NCI-H345 treated with DMSO at 0.1 percent for 48 hours (cell line): Measurements from ENCODE around the gene EZH1.
"Not testable (repeated sequence)": the region's sequence is repeated elsewhere in the genome, so short reads cannot be mapped to it uniquely, and the experiment has no call there.

ENCODE experiments used
- DNase-seq: peaks from one replicate; lab custom pipeline; 2025; ENCODE audit not compliant: unreplicated experiment; lab: John Stamatoyannopoulos, UW

The EZH1 gene

DNA sequence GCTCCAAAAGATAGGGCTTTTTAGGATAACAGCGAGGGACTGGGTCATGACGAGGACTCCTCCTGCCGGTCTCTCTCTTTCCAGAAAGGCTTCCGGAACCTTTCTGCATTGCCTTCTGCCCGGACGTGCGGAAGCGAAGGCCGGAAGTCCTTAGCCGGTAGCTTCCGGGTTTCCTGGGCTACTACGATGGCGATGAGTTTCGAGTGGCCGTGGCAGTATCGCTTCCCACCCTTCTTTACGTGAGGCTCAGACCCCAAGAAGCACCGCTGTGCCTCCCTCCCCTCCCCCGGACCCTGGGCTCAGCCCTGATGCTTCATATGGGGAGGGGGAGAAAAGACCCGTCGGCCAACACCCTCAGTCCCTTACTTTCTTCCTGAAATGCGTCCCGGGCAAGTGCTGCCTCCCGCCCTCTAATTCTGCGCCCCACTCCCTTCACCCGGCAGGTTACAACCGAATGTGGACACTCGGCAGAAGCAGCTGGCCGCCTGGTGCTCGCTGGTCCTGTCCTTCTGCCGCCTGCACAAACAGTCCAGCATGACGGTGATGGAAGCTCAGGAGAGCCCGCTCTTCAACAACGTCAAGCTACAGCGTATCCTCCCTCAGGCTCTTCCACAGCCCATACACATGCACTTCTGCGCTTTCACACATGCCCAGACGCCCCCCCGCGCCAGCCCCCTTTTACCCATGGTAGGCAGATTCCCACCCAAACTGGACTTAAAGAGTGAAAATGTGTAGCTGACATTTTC lies 28.6 kb upstream of the EZH1 start, which contains the start of gene VPS25:
VPS25 (plus strand) TSS at position 160 of the 746 bp plus-strand sequence; CDS start at position 187, 27 bp downstream.
- peak; percentile 70 for DNase-seq

DNA sequence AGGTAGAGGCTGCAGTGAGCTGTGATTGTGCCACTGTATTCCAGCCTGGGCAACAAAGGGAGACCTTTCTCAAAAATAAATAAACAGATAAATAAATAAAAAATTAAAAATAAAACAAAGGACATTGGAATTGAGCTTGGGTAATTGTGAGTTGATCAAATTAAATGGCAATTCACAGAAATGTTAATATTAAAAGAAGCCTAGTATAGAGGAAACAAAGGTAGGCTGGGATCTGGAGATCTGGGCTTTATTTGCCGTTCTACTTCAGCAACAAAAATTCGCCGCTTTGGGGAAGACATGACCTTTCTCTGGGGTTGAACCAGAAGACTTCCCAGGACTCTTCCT lies 28.1 kb upstream of the EZH1 start:
- no peak for DNase-seq

DNA sequence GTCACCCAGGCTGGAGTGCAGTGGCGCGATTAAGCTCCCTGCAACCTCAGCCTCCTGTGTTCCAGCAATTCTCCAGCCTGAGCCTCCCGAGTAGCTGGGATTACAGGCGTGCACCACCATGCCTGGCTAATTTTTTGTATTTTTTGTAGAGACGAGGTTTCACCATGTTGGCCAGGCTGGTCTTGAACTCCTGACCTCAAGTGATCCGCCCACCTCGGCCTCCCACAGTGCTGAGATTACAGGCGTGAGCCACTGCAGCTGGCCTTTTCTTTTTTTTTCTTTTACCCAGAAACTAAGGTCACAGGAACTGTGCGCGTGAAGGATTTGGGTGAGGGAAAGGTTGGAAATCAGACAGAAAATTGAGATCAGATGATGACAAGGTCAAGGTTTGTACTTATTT lies 25.1 kb upstream of the EZH1 start:
- DNase-seq, result not testable (repeated sequence)

DNA sequence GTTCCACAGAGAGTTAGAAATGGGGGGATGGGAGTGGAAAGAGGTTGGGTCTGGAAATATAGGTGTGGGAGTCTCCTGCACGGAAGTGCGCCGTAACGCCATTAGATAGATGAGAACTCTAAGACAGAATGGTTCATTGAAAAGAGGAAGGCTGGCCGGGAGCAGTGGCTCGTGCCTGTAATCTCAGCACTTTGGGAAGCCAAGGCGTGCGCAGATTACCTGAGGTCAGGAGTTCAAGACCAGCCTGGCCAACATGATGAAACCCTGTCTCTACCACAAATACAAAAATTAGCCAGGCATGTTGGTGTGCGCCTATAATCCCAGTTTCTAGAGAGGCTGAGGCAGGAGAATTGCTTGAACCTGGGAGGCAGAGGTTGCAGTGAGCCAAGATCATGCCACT lies 23.2 kb upstream of the EZH1 start:
- not testable (repeated sequence) for DNase-seq

DNA sequence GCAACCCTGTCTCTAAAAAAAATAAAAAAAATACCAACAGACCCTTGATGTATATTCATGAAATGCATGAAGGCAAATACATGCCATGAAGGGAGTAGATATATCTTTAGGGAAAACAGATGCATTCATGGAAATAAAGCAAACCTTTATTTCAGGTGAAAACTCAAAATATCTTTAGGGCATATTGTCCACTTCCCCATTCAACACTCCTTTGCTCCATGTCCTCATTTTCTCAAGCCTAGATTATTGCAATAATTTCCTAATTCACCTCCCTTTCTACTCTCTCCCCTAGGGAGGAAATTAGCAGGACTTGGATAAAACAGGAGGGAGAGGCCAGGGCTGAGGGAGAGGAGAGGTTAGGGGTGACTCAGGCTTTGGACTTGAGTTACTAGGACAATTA lies 22.7 kb upstream of the EZH1 start:
- no peak for DNase-seq

DNA sequence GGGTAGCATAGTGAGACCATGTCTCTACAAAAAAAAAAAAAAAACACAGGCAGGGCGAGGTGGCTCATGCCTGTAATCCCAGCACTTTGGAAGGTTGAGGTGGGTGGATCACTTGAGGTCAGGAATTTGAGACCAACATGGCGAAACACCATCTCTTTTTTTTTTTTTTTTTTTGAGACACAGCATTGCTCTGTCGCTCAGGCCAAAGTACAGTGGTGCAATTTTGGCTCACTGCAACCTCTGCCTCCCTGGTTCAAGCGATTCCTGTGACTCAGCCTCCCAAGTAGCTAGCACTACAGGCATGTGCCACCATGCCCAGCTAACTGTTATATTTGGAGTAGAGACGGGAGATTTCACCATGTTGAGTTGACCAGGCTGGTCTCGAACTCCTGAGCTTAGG lies 21.3 kb upstream of the EZH1 start:
- DNase-seq, result no peak

DNA sequence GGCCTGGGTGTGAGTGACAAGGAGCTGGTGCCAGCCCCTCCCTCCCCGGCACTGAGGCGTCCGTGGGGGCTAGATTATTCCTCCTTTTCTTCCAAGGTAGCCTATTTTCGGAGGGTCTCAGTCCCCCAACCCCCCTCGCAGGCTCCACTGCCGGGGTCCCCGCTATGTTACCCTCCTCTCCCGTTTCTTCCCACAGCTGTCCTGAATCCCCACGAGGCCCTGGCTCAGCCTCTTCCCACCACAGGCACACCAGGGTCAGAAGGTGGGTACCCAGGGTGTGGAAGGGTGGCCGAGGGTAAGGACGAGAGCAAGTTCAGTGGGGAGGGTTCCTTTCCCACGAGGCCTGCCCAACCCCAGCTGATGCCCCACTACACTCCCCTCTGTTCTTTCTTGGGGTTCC lies 16.8 kb upstream of the EZH1 start:
- no peak for DNase-seq

DNA sequence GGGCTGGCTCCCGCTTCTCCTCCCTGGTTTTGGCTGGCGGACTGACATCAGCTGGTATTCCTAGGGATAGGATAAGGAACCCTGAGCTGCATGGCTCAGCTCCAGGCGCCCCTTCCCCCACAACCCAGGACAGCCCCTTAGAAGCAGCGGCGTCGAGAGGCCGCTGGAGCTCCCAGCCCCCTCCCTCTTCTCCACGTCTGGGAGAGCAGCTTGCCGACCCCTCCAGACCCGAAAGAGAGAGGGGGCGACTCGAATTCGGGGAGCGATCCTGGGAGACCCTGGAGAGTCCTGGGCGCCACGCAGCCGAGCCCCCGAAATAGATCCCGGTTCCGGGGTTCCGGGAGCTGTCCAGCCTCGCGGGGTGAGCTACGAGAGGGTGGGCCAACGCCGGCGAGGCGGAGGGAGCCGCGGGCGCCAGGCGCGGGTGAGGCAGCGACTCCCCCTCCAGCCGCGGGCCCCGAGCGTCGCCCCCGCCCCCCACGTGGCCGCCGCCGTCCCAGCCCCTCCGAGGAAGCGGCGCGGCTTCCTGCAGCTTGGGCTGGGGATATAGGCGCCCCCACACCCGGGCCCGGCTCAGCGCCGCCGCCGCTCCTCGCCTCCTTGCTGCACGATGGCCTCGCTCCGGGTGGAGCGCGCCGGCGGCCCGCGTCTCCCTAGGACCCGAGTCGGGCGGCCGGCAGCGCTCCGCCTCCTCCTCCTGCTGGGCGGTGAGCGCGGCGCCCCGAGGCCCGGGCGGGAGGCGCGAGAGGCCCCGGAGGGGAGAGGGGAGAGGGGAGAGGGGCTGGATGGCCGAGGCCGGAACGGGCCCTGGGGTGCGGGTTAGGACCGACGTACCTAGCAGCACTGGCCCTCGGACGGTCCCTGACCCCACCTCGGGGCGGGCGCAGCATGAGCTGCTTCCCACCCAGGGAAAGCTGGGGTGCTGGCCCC lies 16.1 kb upstream of the EZH1 start, which contains the start of gene RAMP2:
RAMP2 (plus strand) TSS at position 576 of the 930 bp plus-strand sequence; CDS start at position 611, 35 bp downstream.
- no peak for DNase-seq

DNA sequence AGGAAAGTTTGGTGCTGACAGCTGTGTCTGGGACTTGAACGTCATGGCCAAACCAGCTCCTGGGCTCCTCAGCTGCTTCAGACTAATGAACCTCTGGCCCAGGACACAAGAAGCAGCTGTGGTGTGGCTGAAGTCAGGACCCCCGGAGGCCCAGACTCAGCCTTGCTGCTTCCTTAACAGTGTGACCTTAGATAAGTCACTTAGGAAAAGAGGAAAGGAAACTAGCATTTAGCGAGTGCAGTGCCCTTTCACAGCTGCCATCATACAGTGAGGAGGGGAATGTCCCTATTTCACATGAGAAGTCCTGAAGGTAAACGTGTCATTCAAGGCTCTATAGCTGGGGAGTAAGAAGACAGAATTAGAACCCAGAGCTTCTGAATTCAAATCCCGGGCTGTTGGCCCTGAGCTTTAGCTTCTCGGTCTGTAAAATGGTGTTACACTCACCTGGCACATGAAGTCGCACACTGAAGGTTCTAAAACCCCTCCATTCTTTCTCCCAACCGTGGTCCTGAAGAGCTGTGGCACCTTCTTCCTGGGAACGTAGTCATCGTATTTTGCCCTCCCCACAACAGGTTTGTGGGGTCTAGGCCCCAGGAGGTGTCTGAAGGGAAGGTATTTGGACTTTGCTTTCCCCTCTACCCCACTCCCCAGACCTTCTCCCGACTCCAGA lies 15.3 kb upstream of the EZH1 start:
- no peak for DNase-seq

DNA sequence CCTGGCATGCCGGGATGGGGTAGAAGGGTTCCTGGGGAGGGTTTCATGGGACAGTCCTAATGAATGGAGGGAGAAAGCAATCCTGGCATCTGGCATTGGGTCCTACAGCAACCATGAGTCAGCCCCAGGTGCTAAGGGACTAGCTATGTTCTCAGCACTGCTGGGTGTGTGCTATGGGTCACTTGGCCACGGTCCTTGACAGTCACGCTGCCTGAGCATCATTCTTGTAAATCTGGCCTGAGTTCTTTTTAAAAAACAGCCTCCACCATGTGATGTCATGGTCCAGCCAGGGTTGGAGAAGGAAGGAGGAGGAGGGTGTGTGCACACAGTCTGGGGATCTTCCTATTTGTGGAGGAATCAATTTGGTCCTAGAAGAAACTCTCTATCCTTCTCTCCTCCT lies 9.9 kb upstream of the EZH1 start:
- DNase-seq, result no peak

DNA sequence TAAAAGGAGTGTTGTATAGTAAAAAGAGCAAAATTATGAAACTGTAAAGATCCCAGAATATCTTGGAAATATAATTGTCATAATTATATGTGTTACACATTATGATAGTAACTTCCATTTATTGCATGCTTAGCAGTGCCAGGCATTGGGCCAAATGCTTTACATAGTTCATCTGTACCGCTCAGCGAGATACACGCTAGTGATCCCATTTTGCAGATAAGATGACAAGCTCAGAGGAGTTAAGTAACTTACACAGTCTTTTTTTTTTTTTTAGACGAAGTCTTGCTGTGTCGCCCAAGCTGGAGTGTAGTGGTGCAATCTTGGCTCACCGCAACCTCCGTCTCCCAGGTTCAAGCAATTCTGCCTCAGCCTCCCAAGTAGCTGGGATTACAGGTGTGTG lies 6.8 kb upstream of the EZH1 start:
- DNase-seq, result no peak

DNA sequence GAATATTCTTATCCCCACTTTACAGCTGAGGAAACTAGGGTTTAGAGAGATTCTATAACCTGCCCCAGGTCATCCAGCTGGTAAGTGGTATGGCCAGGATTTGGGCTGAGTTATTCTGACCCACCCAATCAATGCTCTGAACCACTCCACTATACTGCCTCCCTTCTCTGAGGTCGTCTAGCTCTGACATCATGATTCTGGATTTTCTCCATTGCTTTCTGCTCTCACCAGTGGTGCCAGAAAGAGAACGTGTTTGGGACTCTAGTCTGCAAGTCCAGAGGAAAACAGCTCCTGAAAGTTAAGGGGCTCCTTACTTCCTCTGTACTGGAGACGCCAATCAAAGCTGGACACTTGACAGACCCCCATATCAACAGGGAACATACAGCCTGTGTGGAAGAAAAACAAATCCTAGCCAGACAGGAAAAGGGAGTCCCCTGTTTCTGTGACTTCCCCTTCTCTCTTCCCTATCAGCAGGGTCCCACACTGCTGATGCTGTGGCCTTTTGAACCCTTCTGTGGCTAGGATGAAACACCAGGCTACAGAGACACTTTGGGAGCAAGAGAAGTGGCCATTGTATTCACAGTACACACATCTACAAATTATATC lies 6.0 kb upstream of the EZH1 start:
- DNase-seq, result no peak

DNA sequence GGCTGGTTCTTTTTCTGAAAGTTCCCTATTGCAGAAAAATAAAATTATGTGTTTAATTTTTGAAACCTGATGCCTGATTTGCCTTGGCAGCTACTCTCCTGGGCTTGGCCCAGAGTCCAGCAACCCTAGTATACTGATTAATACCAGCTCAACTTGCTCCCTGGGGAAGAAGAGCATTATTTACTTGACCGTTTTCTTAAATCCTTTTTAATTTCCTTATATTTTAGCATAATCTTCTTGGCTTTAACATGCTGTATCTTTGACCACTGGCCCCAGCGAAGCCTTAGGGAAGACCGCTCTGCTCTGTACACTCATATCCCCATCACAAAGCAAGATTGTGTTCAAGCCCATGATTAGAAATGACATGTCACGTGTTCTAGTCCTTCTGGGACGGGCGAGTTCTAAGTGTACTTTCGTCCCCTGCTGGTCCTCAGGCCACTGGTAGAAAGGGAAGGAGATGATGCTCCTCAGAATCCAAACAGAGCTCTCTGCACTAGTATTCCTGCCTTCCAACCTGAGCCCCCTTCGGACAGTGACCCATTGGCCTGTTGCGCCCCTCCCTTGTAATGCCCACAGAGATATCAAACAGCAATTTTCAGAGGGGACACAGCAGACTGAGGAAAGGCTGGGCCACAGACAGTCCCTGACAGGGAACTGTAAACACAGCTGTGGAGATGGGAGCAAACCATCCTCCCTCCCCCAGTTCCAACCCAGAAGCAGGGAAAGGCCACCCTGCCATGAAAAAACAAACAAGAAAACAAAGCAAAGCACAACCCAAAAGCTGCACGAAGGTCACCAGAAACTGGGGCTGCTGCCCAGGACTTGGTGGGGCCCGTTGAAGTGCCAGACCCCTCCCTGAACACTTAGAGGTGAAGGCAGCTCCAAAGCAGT lies 4.3 kb upstream of the EZH1 start:
- DNase-seq, result no peak

DNA sequence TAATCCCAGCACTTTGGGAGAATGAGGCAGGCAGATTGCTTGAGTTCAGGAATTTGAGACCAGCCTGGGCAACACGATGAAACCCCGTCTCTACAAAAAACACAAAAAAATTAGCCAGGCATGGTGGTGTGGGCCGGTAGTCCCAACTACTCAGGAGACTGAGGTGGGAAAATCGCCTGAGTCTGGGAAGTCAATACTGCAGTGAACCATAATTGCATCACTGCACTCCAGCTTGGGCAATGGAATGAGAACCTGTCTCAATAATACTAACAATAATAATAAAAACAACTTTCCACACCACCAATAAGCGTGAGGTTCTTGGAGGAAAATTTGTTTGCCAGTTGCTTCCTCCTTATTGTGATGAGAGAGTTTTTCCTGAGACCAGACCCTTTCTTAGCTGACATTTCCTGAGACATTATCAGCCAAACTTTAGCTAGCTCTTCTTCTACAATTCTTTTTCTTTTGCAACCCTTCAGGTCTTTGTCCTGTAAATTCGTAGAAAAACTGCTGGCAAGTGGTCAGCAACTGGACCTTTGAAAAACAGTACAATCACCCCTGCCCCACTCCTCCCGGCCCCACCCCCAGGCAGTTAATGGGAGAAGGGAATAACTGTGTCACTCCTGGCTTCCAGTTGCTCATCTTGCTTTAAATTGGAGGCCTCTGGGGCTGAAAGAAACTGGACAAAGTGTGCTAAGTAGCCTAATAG lies 3.5 kb upstream of the EZH1 start:
- no peak for DNase-seq

DNA sequence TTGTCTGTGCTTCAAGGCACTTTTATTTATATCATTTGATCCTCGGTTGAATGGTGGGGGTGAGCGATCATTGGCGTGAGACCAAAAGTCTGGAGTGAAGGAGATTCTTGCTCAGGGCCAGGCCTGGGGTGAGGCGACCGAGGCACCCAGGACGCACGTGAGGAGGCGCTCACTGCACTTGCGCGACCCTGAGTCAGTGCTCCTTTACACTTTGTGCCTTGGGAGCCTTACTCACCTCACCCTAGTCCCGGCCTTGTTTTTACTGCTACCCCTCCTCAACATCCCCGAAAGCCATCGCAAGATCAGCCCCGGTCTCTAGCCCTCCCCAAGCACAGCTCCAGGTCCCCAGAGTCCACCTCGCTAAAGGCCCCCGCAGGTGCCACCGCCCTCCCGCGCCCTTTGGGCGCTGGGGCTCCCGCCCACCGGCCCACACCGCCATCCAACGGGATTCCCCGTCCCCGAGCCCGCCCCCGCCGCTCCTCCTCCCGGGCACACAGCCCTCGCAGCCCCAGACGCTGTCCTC lies 496 bp downstream of the EZH1 start:
- DNase-seq, result peak; percentile 64

DNA sequence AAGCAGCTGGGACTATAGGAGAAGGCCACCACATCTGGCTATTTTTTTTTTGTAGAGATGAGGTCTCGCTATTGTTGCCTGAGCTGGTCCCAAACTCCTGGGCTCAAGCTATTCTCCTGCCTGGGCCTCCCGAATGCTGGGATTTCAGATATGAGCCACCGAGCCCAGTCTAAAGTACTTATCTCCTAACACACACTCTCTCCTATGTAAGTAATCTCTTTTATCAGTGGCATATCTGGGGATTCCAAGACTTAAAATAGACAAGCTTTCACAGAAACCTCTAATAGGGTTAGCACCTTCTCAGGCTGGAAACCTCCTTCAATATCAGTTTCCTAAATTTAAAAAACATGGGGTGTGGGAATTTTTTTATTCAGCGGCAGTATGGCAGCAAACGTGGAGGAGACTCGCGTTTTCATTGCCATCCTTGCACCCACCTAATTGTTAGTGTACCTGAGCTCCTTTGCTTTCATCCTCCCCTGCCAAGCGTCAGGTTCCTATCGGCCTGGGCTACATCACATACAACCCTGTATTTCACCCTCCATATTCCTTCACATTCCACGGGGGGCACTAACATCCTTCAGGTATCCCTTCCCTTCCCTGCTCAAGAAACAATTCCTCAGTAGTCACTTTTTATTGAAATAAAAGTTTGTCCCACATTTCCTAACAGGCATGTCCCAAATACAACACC lies 1.1 kb downstream of the EZH1 start:
- no peak for DNase-seq

DNA sequence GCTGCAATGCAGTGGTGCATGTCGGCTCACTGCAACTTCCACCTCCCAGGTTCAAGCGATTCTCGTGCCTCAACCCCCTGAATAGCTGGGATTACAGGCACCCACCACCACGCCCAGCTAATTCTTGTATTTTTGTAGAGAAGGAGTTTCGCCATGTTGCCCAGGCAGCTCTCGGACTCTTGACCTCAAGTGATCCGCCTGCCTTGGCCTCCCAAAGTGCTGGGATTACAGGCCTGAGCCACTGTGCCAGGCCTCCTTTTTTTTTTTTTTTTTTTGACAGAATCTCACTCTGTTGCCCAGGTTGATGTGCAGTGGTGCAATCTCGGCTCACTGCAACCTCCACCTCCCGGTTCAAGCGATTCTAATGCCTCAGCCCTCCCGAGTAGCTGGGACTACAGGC lies 1.9 kb downstream of the EZH1 start:
- DNase-seq, result not testable (repeated sequence)

DNA sequence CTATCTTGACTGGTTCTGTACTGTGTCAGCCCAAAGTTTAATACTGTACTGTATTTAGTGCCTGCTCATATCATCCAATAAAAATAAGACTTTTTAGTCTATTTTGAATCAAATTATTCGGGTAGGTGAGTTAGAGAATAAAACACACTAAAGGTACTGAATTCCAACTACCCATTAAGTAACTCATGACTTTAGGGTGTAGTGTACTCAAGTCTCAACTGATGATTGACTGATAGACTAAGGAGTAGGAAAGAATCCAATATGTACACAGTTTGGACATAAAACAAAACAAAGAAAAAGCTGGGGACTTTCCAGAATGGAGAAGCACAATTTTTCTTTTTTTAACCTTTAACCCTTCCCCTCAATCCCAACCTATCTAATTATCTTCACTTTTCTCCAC lies 4.1 kb downstream of the EZH1 start:
- no peak for DNase-seq

DNA sequence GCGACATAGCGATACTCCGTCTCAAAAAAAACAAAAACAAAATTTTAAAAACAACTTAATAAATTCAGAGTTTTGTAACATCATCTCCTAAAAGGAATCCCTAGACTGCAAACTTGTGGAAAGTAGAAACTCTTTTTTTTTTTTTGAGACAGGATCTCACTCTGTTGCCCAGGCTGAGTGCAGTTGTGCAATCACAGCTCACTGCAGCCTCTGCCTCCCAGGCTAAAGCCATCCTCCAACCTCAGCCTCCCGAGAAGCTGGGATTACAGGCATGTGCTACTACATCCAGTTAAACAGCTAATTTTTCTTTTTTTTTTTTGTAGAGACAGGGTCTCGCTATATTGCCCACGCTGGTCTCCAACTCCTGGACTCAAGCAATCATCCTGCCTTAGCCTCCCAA lies 19.7 kb downstream of the EZH1 start:
- DNase-seq, result no peak
